Stimulated activated naive CD8-positive, alpha-beta T cell treated with anti-CD3 and anti-CD28 coated beads, Interleukin-15, amount 100 ng/mL, for 72 hours (primary cell): ENCODE results near the gene FBXW4.

ENCODE experiments used
- ATAC-seq: fragments of 150-1000 bp; cut with Tn5 transposase; 2 replicates; pipeline ENCODE4 v1.10.0; 2021; ENCODE audit warnings: mild to moderate bottlenecking, moderate library complexity
- DNase-seq, 2 donors: peaks; one replicate each; pipeline ENCODE4 v3.0.0; 2021 to 2022
- H3K27ac Mint-ChIP-seq, 2 donors: one replicate each; pipeline ENCODE4 v1.8.0; 2022; ENCODE audit warnings: mild to moderate bottlenecking in 2 of 2, mixed read lengths in 2 of 2, moderate library complexity in 2 of 2
- H3K27me3 Mint-ChIP-seq: one replicate; pipeline ENCODE4 v1.8.0; 2022; ENCODE audit warnings: mixed read lengths
- H3K4me1 Mint-ChIP-seq: one replicate; pipeline ENCODE4 v1.8.0; 2022; ENCODE audit warnings: mild to moderate bottlenecking, mixed read lengths
- H3K4me3 Mint-ChIP-seq, 2 donors: one replicate each; pipeline ENCODE4 v1.8.0; 2022; ENCODE audit warnings: mild to moderate bottlenecking in 2 of 2, mixed read lengths in 2 of 2, moderate library complexity in 1 of 2
- H3K9me3 Mint-ChIP-seq, 2 donors: one replicate each; pipeline ENCODE4 v1.8.0; 2022; ENCODE audit warnings: mixed read lengths in 2 of 2

Gene FBXW4

DNA sequence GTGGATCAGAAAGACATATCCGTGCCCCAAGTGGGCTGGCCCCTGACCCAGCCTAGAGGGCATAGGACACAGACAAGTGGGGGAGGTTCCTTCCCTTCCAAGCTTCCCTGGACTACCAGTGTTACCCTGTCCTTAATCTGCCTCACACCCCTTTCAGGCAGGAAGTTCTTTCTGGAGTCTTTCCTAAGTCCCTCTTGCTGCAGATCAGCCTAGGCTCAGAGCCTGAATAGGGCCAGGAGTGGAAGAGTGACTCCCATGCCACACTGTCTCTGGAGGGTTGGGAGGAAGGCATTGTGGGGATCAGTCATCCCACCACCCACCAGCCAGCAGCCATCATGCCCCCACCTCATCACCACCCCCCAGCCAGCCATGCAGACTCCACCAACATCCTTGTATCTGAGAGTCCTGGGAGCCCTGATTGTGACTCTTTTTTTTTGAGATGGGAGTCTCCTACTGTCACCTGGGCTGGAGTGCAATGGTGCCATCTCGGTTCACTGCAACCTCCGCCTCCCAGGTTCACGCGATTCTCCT is 129.5 kb downstream of the FBXW4 start:
- ATAC-seq (no peak), DNase-seq (no peak)
- Mint-ChIP-seq H3K4me3 (no peak overlapping the region), H3K27ac (no peak overlapping the region), H3K9me3 (no peaks in the 10 kb centered on the region), H3K27me3 (peaks cover 70% of the 10 kb centered on the region), H3K4me1 (peaks cover 43% of the 10 kb centered on the region)

GRCh38 chr10:101564490-101564991 is 130.4 kb downstream of the FBXW4 start:
- DNase-seq (no peak), ATAC-seq (no peak)
- H3K4me1 Mint-ChIP-seq: peaks cover 34% of the 10 kb centered on the region
- peak overlapping the region in 1 of 2 donors; percentile 69 for H3K27ac Mint-ChIP-seq
- peaks cover 61% of the 10 kb centered on the region for H3K27me3 Mint-ChIP-seq
- no peak overlapping the region for H3K4me3 Mint-ChIP-seq
- no peaks in the 10 kb centered on the region for H3K9me3 Mint-ChIP-seq

- H3K4me1 Mint-ChIP-seq: peaks cover 31% of the 10 kb centered on the region
- no peak overlapping the region for H3K27ac Mint-ChIP-seq
- no peak overlapping the region for H3K4me3 Mint-ChIP-seq
- ATAC-seq (no peak), DNase-seq (no peak)
- H3K27me3 Mint-ChIP-seq: peaks cover 52% of the 10 kb centered on the region
- H3K9me3 Mint-ChIP-seq: no peaks in the 10 kb centered on the region
Measured at GRCh38 chr10:101563497-101564040, 131.4 kb downstream of the FBXW4 start.

- Mint-ChIP-seq H3K4me1 (peaks cover 35% of the 10 kb centered on the region), H3K4me3 (no peak overlapping the region), H3K9me3 (no peaks in the 10 kb centered on the region), H3K27me3 (peaks cover 46% of the 10 kb centered on the region), H3K27ac (no peak overlapping the region)
- DNase-seq (no peak), ATAC-seq (no peak)
Measured at GRCh38 chr10:101563007-101563406, 132.0 kb downstream of the FBXW4 start.

DNA sequence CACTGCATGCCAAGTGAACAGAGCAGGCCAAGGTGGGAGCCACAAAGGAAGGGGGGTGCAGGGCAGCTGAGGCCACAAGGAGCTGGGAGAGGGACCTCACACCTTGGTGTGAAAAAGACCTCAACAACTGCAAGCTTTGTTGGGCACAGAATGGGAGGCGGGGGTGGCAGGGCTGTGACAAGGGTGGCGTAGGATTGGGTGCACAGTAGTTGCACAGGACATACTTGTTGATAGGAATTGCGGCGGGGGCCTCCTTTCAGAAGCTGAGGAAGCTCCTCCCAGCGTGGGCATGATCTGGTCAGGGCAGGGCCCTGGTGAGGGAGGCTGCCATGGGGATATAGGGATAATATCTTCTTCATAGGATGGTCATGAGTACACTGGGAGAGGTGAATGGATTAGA is 132.7 kb downstream of the FBXW4 start:
- H3K27me3 Mint-ChIP-seq: peaks cover 38% of the 10 kb centered on the region
- ATAC-seq (no peak), DNase-seq (no peak)
- peaks cover 35% of the 10 kb centered on the region for H3K4me1 Mint-ChIP-seq
- no peak overlapping the region for H3K4me3 Mint-ChIP-seq
- peak overlapping the region in 1 of 2 donors; percentile 60 for H3K27ac Mint-ChIP-seq
- no peaks in the 10 kb centered on the region for H3K9me3 Mint-ChIP-seq

- DNase-seq: no peak
- Mint-ChIP-seq H3K27me3 (peaks cover 29% of the 10 kb centered on the region), H3K4me3 (no peak overlapping the region), H3K27ac (peak overlapping the region; percentile 54 to 94), H3K9me3 (no peaks in the 10 kb centered on the region), H3K4me1 (peaks cover 27% of the 10 kb centered on the region)
- ATAC-seq: no peak
Measured at GRCh38 chr10:101561068-101561915, 133.7 kb downstream of the FBXW4 start.
